ENCODE data around the gene LEMD1.

GRCh38 chr1:205332015-205332791, 89.7 kb downstream of the LEMD1 start:
- TF ChIP-seq CTCF (IDR thresholded peaks at IDR 0.05) (no peak), POLR2A (IDR thresholded peaks at IDR 0.05) (no peak)

Measured in prostate gland (tissue), 2 donors.